ENCODE measurements around the gene CDC7.

DNA sequence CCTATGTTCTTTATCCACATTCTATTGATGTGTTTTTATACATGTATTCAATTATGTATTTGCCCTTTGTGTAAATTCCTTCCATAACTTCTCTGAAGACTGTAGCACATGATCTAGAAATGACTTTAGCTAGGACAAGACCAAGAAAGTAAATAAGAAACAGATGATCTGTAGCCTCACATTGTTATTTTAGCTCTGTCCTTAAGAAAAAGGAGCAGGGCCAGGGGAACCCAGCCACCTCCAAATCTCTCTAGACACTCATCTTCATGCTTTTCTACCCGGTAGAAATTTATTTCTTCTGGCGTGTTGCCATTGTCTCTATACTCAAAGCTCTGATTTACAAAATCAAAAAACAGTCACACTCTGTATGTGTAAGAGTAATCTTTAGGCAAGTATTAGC is 27.1 kb downstream of the CDC7 start:
- TF ChIP-seq POLR2AphosphoS5 (IDR thresholded peaks at IDR 0.05) (no peak), POLR2A (IDR thresholded peaks at IDR 0.05; ENCODE audit: low read depth) (no peak), EP300 (IDR thresholded peaks at IDR 0.05) (no peak)
- TF ChIP-seq, protein P1, sequence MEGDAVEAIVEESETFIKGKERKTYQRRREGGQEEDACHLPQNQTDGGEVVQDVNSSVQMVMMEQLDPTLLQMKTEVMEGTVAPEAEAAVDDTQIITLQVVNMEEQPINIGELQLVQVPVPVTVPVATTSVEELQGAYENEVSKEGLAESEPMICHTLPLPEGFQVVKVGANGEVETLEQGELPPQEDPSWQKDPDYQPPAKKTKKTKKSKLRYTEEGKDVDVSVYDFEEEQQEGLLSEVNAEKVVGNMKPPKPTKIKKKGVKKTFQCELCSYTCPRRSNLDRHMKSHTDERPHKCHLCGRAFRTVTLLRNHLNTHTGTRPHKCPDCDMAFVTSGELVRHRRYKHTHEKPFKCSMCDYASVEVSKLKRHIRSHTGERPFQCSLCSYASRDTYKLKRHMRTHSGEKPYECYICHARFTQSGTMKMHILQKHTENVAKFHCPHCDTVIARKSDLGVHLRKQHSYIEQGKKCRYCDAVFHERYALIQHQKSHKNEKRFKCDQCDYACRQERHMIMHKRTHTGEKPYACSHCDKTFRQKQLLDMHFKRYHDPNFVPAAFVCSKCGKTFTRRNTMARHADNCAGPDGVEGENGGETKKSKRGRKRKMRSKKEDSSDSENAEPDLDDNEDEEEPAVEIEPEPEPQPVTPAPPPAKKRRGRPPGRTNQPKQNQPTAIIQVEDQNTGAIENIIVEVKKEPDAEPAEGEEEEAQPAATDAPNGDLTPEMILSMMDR (IDR thresholded peaks at IDR 0.05) = no peak

All from esophagus muscularis mucosa (tissue), 4 donors.